Measurements from ENCODE around the gene SVOP. TPM values are rescaled to one million over a fixed set of nuclear protein-coding genes. Genes with fewer than 3 reads are reported as not detected.

Gene SVOP
- total and polyA plus RNA-seq, 2 experiments from 2014 or later: 0.10 TPM; not detected in 1

DNA sequence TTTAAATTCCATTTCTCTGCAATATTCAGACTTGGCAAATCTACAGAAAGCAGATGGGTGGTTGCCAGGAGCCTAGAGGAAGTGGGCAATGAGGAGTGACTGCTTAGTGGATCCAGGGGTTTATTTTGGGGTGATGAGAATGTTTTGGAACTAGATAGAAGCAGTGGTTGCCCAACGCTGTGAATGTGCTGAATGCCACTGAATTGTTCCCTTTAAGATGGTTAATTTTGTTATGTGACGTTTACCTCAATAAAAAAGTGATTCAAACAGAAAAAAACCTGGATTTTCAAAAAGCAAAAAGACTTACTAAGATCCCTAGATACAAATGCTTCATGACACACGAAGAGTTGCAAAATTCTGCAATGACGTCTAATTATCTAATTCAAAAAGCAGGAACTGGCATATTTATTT, 106.7 kb downstream of the SVOP start (continued):
- TF ChIP-seq, protein P1, sequence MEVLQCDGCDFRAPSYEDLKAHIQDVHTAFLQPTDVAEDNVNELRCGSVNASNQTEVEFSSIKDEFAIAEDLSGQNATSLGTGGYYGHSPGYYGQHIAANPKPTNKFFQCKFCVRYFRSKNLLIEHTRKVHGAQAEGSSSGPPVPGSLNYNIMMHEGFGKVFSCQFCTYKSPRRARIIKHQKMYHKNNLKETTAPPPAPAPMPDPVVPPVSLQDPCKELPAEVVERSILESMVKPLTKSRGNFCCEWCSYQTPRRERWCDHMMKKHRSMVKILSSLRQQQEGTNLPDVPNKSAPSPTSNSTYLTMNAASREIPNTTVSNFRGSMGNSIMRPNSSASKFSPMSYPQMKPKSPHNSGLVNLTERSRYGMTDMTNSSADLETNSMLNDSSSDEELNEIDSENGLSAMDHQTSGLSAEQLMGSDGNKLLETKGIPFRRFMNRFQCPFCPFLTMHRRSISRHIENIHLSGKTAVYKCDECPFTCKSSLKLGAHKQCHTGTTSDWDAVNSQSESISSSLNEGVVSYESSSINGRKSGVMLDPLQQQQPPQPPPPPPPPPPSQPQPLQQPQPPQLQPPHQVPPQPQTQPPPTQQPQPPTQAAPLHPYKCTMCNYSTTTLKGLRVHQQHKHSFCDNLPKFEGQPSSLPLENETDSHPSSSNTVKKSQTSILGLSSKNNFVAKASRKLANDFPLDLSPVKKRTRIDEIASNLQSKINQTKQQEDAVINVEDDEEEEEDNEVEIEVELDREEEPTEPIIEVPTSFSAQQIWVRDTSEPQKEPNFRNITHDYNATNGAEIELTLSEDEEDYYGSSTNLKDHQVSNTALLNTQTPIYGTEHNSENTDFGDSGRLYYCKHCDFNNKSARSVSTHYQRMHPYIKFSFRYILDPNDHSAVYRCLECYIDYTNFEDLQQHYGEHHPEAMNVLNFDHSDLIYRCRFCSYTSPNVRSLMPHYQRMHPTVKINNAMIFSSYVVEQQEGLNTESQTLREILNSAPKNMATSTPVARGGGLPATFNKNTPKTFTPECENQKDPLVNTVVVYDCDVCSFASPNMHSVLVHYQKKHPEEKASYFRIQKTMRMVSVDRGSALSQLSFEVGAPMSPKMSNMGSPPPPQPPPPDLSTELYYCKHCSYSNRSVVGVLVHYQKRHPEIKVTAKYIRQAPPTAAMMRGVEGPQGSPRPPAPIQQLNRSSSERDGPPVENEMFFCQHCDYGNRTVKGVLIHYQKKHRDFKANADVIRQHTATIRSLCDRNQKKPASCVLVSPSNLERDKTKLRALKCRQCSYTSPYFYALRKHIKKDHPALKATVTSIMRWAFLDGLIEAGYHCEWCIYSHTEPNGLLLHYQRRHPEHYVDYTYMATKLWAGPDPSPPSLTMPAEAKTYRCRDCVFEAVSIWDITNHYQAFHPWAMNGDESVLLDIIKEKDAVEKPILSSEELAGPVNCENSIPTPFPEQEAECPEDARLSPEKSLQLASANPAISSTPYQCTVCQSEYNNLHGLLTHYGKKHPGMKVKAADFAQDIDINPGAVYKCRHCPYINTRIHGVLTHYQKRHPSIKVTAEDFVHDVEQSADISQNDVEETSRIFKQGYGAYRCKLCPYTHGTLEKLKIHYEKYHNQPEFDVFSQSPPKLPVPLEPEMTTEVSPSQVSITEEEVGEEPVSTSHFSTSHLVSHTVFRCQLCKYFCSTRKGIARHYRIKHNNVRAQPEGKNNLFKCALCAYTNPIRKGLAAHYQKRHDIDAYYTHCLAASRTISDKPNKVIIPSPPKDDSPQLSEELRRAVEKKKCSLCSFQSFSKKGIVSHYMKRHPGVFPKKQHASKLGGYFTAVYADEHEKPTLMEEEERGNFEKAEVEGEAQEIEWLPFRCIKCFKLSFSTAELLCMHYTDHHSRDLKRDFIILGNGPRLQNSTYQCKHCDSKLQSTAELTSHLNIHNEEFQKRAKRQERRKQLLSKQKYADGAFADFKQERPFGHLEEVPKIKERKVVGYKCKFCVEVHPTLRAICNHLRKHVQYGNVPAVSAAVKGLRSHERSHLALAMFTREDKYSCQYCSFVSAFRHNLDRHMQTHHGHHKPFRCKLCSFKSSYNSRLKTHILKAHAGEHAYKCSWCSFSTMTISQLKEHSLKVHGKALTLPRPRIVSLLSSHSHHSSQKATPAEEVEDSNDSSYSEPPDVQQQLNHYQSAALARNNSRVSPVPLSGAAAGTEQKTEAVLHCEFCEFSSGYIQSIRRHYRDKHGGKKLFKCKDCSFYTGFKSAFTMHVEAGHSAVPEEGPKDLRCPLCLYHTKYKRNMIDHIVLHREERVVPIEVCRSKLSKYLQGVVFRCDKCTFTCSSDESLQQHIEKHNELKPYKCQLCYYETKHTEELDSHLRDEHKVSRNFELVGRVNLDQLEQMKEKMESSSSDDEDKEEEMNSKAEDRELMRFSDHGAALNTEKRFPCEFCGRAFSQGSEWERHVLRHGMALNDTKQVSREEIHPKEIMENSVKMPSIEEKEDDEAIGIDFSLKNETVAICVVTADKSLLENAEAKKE (CRISPR knock-in tag; IDR thresholded peaks at IDR 0.05): no peak

DNA sequence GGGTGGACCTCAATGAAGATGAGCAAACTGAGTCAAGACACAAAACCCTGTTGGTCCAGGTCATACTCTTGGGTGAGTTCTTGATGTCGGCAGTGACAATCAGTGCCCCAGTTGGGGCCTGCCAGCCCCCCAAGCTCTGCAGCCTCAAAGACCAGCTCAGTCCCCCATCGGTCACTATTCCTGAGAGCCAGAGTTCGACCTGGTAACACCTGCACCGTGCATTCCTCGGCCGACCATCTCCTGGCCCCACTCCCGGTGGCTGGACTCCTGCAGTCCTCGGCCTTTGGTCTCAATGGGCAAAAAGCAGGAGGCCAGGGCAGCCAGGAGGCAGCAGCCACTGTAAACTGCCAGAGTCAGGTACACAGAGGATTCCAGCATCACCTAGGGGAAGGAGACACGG, 108.5 kb downstream of the SVOP start:
- no peak overlapping the region for H2AFZ ChIP-seq
- no peaks in the 10 kb centered on the region for H3K4me1 ChIP-seq (ENCODE audit: insufficient read depth)
- H4K20me1 ChIP-seq (replicated peaks; ENCODE audit: insufficient read depth): no peaks in the 10 kb centered on the region
- Mint-ChIP-seq H3K9me3 (no peaks in the 10 kb centered on the region), H3K27me3 (ENCODE audit: insufficient read depth, low read depth, poor library complexity) (peaks cover 8% of the 10 kb centered on the region), H3K4me1 (peaks cover 6% of the 10 kb centered on the region; the same call in 1 of the 3 replicates), H3K4me3 (no peak overlapping the region), H3K27ac (no peak overlapping the region), H3K36me3 (ENCODE audit: low read depth) (no peaks in the 10 kb centered on the region)
- H3K36me3 ChIP-seq (ENCODE audit: insufficient read depth): no peaks in the 10 kb centered on the region
- H3K4me3 ChIP-seq: no peak overlapping the region
- peaks cover 5% of the 10 kb centered on the region; the same call in 1 of the 2 replicates for H3K9me2 ChIP-seq (ENCODE audit: insufficient read depth)
- no peak overlapping the region for H3K4me2 ChIP-seq
- DNase-seq (ENCODE audit: low spot score) (no peak), ATAC-seq (no peak)
- no peaks in the 10 kb centered on the region for H3K27me3 ChIP-seq (ENCODE audit: insufficient read depth)
- no peaks in the 10 kb centered on the region for H3F3A ChIP-seq (replicated peaks; ENCODE audit: low read depth)
- no peak overlapping the region for H3K27ac ChIP-seq (ENCODE audit: low read depth)
- no peaks in the 10 kb centered on the region for H3K79me2 ChIP-seq (replicated peaks; ENCODE audit: insufficient read depth)
- TF ChIP-seq ZNF114 (CRISPR knock-in tag; IDR thresholded peaks at IDR 0.05) (no peak), JUNB (IDR thresholded peaks at IDR 0.05; ENCODE audit: unreplicated experiment) (no peak), EZH2 (IDR thresholded peaks at IDR 0.05; ENCODE audit: low read depth, unreplicated experiment) (no peak)
- TF ChIP-seq, protein P2, sequence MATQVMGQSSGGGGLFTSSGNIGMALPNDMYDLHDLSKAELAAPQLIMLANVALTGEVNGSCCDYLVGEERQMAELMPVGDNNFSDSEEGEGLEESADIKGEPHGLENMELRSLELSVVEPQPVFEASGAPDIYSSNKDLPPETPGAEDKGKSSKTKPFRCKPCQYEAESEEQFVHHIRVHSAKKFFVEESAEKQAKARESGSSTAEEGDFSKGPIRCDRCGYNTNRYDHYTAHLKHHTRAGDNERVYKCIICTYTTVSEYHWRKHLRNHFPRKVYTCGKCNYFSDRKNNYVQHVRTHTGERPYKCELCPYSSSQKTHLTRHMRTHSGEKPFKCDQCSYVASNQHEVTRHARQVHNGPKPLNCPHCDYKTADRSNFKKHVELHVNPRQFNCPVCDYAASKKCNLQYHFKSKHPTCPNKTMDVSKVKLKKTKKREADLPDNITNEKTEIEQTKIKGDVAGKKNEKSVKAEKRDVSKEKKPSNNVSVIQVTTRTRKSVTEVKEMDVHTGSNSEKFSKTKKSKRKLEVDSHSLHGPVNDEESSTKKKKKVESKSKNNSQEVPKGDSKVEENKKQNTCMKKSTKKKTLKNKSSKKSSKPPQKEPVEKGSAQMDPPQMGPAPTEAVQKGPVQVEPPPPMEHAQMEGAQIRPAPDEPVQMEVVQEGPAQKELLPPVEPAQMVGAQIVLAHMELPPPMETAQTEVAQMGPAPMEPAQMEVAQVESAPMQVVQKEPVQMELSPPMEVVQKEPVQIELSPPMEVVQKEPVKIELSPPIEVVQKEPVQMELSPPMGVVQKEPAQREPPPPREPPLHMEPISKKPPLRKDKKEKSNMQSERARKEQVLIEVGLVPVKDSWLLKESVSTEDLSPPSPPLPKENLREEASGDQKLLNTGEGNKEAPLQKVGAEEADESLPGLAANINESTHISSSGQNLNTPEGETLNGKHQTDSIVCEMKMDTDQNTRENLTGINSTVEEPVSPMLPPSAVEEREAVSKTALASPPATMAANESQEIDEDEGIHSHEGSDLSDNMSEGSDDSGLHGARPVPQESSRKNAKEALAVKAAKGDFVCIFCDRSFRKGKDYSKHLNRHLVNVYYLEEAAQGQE (IDR thresholded peaks at IDR 0.05; ENCODE audit: unreplicated experiment): no peak
- TF ChIP-seq, protein P3, sequence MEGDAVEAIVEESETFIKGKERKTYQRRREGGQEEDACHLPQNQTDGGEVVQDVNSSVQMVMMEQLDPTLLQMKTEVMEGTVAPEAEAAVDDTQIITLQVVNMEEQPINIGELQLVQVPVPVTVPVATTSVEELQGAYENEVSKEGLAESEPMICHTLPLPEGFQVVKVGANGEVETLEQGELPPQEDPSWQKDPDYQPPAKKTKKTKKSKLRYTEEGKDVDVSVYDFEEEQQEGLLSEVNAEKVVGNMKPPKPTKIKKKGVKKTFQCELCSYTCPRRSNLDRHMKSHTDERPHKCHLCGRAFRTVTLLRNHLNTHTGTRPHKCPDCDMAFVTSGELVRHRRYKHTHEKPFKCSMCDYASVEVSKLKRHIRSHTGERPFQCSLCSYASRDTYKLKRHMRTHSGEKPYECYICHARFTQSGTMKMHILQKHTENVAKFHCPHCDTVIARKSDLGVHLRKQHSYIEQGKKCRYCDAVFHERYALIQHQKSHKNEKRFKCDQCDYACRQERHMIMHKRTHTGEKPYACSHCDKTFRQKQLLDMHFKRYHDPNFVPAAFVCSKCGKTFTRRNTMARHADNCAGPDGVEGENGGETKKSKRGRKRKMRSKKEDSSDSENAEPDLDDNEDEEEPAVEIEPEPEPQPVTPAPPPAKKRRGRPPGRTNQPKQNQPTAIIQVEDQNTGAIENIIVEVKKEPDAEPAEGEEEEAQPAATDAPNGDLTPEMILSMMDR (conservative IDR thresholded peaks at IDR 0.05; ENCODE audit: low read depth in 2 of 2): no peak

All from GM23338 (cell line).